HG03432 (cell line): Measurements from ENCODE around the gene UBE2G2.
"Not testable (repeated sequence)": the region's sequence is repeated elsewhere in the genome, so short reads cannot be mapped to it uniquely, and the experiment has no call there.

Source experiments
- ATAC-seq: cut with Tn5 transposase; IDR thresholded peaks from one replicate; pipeline ENCODE4 v1.9.1; 2021; ENCODE audit warnings: mild to moderate bottlenecking, moderate library complexity; ENCODE audit not compliant: unreplicated experiment

UBE2G2 gene

DNA sequence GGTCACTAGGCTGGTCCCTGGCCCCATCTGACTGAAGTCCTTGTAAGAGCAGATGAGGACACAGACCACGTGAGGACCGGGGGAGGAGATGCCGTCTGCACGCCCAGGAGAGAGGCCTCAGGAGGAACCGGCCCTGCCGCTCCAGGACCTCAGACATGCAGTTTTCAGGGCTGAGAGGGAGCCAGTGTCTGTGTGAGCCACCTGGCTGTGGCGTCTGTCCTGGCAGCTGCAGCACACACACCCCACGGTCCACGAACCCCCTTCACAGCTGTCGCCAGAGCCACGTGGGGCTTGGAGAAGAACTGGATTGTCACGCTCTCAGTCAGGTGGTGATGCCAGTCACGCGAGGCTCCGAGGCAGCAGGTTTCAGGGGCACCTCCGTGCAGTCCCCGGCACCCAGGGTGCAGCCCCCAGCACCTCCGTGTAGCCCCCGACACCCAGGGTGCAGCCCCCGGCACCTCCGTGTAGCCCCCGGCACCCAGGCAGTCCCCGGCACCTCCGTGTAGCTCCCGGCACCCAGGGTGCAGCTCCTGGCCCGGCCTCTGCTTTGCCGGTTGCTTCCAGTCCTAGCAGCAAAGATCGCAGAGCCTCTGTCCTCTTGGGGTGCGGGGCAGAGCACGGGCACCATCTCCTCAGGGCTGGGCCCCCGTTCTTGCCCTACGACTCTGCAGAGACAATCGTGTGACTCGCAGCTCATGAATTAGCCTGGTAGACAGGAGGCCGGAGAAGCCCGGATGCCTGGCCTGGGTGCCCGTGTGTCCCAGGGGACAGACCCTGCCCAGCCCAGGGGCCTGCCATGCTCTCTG, 35.2 kb upstream of the UBE2G2 start:
- no peak for ATAC-seq

DNA sequence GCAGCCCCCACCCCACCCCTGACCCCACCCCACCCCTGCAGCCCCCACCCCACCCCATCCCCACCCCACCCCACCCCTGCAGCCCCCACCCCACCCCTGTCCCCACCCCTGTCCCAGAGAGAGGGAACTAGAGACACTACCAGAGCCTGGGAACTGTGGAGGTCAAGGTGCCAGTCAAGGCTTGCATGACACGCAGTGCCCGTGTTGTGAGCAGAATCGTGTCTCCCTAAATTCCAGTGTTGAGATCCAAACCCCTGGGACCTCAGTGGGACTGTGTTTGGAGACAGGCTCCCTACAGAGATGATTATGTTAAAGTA, 34.7 kb upstream of the UBE2G2 start:
- ATAC-seq, result no peak

DNA sequence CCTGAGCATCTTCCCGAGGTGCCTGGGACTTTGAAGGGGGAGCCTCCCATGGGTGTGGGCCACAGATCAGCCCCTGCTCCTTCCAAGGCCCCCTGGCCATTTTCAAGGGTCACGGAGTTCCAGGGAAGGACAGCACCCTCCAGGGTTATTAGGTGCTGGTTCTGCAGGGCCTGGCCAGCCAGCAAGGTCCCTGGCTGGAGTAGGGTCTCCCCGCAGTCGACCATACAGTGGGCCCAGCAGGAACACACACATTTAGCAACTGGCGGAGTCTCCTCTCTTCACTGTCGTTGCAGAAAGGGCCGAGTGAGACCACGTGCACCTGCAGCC, 34.0 kb upstream of the UBE2G2 start:
- no peak for ATAC-seq

DNA sequence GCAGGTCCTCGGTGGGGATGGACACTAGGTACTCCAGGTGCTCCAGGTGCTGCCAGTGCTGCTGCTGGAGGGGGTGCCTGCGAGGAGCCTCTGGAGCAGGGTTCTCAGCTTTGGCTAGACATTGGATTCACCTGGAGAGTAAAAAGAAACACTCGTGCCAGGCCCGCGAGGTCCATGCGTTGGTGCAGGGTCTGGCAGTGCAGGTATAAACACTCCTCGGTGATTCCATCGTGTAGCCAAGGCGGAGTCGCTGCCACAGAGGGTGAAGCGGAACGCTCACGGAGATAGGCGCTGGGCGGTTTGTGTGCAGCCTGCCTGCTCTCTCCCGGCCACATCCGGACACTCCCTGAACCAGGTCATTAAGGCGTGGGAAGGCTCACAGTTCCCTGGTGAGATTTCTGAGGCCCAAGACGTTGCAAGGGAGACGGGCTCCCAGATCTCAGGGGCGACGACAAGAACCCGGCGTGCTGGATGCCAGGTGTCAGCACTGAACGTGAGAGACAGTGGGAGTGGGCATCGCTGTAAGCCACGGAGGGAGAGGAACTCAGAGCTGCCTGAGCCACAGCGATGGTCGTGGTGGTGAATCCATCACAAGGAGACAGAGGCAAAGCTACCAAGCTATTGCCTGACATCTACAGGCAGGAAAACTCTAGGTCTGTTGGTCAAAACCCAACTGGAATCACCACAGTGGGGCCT, 33.5 kb upstream of the UBE2G2 start:
- ATAC-seq, result no peak

DNA sequence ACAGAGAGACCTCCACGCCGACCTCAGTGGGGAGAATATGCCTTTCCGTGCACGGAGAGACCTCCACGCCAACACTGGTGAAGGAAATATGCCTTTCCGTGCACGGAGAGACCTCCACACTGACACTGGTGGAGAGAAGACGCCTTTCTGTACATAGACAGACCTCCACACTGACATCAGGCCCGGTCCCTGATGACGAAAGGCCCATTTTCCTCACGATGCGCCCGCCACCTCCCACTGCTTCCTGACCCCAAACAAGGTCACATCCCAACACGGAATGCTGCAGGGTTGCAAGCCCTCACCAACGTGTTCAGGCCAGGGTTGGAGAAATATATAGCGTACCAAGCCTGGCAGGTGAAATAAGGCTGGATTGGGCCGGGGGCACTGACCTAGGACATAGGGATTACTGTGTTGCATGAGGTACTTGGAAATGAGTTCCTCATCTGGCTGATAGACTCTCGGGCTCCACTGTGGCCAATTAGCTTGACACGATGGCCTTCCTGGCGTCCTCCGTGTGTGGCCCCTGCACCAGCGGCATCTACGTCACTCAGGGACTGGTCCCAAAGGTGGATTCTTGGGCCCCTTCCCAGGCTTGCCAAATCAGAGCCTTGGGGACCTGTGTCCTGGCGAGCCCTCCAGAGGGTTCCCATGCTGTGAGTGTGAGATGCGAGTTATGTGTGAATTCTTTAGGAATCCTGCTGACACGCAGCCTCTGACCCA, 32.8 kb upstream of the UBE2G2 start:
- ATAC-seq, result no peak

DNA sequence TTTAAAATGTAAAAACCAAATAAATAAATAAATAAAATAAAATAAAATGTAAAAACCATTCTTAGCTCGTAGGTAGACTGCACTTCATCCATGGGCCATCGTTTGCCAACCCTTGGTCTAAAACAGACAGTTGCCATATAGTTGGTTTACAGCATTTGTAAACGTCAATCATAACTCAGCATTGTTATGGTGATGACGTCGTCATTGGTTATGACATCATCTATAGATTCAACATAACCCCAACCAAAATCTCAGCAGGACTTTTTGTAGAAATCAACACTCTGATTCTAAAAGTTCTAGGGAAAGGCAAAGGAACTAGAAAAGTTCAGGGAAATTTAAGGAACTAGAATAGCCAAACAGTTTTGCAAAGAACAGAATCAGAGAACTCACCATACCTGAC, 32.0 kb upstream of the UBE2G2 start:
- no peak for ATAC-seq

DNA sequence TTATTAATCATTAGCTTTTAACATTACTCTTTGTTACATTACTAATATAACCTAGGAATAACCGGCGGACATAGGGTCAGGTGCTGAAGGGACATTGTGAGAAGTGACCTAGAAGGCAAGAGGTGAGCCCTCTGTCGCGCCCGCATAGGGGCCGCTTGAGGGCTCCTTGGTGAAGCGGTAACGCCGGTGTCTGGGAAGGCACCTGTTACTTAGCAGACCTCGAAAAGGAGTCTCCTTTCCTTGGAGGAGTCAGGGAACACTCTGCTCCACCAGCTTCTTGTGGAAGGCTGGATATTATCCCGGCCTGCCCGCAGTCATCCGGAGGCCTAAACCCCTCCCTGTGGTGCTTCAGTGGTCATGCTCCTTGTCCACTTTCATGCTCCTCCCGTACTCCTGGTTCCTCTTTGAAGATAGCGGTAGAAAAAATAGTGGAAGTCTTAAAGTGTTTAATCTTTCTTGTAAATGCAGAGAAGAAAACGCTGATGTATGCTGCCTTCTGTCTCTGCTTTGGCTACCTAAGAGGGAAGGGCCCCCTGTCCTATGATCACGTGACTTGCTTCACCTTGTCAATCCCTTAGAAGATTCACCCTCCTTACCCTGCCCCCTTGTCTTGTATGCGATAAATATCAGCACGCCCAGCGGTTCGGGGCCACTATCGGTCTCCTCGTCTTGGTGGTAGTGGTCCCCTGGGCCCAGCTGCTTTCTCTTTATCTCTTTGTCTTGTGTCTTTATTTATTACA, 31.1 kb upstream of the UBE2G2 start:
- ATAC-seq, result not testable (repeated sequence)

DNA sequence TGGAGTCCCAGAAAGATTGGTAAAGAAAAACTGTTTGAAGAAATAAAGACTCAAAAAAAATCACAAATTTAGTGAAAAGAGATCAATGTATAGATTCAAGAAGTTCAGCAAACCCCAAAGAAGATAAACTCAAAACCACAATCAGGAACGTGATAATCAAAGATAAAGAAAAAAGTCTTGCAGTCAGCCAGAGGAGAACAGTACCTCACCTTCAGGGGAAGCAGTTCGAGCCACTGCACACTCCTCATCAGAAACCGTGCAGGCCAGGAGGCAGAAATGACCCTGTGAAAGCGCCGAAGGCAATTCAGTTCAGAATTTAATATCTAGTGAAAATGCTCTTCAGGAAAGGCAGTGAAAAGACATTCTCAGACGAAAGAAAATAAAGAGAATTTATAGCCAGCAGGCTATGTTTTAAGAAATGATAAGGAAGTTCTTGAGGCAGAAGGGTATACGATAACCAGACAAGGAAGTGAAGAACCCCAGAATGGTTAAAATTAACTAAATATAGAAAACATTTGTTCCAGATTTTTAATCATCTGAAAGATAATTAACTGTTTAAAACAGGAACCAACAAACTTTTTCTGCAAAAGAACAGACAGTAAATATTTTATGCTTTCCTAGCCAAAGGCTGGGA, 29.7 kb upstream of the UBE2G2 start:
- no peak for ATAC-seq

DNA sequence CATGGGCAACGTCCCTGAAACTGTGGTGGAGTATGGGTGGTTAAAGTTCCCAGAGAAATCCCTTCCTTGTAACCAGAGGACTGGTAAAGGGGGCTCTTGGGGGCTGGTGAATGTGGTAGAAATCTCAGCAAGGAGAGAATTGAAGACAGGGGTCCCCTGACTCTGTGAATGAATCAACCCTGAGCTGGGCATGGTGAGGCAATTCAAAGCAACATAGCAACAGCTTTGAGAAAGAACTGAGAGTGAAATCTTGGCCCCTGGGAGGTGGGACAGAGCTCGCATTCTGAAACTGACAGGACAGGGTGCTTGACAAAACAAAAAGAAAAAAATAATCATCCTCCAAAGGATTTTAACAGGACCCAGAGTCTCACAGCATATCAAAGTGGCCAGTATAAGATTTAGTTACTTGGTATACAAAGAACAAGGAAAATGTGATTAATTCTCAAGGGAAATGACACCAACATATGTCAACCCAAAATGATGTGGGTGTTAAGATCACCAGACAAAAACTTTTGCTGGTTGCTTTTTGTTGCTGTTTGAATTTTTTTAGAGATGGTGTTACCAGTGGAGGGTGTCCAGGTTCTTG, 28.0 kb upstream of the UBE2G2 start:
- ATAC-seq, result no peak

DNA sequence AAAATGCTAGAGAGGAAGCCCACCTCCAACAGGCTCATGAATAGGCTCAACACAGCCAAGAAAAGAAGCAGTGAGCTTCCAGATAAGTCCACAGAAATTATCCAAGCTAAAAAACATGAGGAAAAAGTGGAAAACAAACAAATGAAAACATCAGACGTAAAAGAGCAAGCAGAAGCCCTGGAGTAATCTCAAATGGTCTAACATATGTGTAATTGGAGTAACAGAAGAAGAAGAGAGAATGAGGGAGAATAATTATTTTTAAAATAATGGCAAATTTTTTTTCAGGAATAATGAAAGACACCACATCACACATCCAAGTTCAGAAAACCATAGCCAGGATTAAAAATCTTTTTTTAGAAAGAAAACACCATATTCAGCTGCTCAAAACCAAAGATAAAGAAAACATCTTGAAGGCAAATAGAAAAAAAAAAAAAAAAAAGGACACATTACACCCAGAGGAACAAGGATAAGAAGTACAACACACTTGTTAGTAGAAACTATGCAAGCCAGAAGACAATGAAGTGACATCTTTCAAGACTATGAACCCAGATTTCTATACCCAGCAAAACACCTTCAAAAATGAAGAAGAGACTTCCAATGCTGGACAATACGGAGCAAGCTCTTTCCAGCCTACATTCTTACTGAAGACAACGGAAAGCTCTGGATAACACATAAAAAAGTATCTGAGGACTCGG, 26.9 kb upstream of the UBE2G2 start:
- ATAC-seq, result no peak

DNA sequence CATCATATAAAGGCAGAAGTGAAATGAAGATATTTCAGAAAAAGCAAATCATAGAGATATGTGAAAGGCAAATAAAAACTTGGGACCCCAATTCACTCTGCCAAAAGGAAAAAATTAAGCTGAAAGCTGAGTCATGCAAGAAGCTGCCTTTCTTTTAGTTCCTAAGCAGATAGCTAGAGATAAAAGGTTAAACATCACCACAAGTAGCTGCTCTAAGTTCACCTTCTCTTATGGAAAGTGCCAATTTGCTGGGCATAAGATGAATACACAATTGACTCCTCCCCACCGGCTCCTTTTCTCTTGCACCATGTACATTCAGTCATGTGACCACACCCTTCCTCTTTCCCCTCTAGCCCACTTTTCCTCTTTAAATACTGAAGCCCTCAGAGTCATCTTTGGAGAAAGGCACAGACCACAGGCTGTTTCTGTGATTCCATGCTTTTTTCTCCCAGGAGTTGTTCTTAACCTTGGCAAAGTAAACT, 21.6 kb upstream of the UBE2G2 start:
- ATAC-seq, result no peak

DNA sequence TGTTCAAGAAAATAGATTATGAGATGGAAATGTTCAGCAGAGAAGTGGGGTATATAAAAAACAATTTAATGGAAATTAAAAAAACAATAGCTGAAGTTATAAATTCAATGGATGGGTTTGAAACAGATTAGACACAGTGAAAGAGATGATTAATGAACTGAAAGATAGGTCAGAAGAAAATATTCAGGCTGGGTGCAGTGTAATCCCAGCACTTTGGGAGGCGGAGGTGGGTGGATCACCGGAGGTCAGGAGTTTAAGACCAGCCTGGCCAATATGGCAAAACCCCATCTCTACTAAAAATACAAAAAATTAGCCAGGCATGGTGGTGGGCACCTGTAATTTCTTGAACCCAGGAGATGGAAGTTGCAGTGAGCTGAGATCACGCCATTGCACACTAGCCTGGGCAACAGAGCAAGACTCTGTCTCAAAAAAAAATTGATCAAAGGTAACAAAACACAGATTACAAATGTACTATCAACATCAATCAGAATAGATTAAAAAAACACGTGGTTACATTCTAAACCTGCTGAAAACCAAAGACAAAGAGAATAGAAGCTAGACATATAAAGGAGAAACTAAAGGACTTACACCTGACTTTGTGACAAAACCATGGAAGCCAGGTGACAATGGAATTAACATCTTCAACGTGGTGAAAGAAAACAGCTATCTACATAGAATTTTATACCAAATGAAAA, 21.0 kb upstream of the UBE2G2 start:
- ATAC-seq, result no peak

DNA sequence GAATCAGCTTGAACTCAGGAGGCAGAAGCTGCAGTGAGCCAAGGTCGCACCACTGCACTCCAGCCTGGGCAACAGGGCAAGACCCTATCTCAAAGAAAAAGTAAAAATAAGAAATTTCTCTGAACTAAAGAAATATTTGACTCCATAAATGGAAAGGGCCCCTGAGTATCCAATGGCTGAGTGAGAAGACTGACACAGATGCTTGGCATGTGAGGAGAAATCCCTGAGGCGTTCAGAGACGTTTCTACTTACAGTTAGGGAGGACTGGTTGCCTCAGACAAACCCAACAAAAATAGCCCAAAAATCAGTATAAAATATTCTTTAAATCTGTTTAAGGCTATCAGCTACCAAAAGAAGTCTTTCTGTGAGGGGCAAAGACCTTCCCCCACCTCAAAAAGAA, 19.2 kb upstream of the UBE2G2 start:
- ATAC-seq, result no peak

DNA sequence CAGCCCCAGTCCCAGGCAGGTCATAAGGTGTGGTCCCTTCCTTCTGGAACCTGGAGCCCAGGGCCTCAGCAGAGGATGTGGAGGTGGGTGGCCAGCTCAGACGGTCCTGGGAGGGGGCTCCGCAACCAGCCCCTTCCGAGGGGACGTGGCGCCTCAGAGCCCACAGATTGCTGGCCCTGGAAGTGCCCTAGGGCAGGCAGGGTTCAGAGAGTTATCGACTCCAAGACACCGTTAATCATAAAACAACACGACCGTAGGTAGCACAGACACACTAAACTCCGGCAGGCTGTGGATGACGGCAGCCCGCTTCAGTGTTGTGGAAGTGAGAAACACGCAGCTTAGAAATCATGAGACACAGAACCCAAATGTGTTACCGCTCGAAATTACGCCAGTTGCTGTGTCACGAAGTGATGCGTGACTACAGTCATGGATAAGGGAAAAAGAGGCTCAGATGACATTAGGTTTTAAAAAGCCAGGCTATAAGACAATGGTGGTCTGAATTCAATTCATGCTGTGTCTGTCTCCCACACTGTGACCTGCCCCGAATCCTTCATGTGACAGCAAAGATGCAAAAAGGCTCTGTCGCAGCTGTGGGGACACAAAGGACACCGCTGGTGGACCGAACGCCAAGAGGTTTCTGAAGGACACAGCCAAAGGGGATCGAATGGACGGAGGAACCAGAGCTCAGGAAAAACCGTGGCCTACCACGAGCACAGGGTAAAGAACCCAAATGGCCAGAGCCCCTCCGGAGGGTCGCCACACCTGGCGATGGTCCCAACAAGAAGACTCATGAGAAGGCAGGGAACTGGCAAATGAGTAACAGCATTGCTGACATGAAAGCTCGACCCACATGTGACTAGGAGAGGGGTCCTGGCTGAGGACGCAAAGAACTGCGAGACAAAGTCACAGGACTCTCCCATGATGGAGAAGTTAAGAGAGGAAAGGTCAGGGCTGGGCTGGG, 17.9 kb upstream of the UBE2G2 start:
- ATAC-seq, result no peak

DNA sequence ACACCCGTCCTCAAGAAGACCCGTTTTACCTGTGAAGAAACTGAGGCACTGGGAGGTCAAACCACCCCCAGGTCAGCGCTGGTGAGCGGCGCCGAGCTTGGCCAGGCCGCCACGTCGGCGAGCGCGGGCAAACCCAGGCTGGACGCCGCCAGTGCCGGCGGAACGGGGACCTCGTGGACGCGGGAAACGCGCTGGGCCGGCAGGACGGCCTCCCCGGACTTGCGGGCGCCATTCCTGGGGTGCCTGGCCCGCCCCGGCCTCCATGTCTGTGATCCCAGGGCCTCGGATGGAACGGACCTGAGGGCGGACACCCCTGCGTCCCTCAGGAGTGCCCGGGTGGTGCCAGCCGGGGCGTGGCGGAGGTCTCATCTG, 17.0 kb upstream of the UBE2G2 start:
- ATAC-seq, result no peak

DNA sequence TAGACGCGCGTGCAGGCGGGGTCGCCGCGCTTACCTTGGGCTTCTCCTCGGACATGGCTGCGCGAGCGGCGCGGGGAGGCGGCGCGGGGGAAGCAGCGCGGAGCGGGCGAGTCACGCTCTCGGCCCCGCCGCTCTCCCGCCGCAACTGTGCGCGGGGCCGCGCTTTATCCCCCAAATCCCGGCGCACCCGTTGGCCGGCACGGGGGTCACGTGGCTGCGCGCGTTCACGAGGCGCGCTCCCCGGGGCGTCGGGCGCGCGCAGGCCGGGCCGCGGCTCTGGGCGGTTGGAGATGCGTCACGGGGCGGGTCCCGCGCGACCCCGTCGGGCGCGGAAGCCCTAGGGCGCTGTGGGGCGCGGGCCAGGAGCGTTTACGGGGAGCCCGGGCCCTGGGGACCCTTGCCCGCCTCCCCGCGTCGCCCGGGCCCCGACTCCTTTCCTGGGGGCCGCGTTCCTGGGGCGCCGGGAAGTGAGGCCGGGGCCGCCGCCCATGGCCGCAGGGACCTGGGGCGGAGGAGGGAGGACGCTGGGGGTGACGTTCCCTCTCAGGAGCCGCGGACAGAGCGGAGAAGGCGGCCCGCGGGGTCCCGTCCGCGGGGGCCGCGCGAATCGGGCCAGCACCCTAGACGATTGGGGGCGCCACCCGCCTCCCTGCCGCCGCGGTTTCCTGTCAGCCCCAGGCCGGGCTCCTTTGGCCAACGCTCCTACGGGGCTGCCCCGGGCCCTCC, 16.5 kb upstream of the UBE2G2 start, which contains the start of gene SUMO3:
TSS of gene SUMO3 (minus strand) at position 149 of the 726 bp plus-strand sequence. CDS start at position 55, 94 bp downstream.
- peak; percentile 64 for ATAC-seq

DNA sequence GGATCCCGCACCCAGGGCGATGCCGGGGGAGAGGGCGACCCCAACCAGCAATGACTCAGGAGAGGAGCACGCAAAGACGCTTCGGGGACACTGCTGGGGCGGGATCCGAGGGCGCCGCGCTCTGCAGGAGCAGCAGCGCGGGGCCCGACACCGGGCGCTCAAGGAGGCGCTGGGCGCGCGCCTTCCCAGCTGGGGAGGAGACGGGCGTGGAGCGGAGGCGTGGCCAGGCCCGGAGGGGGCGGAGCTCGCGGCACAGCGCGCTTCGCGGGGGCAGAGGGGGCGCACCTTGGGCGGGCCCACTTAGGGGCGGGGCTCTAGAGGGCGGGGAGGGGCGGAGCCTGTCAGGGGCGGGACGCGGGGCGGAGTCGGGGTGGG, 15.9 kb upstream of the UBE2G2 start:
- ATAC-seq, result peak; percentile 71
